Fibroblast of mammary gland (primary cell): ENCODE results near the gene OPHN1.

Source experiments
- DNase-seq: peaks from one replicate; pipeline ENCODE4 v3.0.0-alpha.2; 2010; ENCODE audit warnings: low read depth
- H3K4me3 ChIP-seq: 2 replicates; pipeline ENCODE4 v1.5.1; 2011; ENCODE audit warnings: low read depth, mild to moderate bottlenecking, low read length, moderate library complexity; ENCODE audit not compliant: control insufficient read depth
- TF ChIP-seq, protein P1 (sequence below): conservative IDR thresholded peaks from 2 replicates; pipeline ENCODE4 v1.5.1; 2011; ENCODE audit warnings: low read depth, low read length, inconsistent platforms; ENCODE audit not compliant: control insufficient read depth, insufficient read depth

OPHN1 gene

GRCh38 chrX:68193786-68194185 is 239.5 kb downstream of the OPHN1 start:
- TF ChIP-seq, protein P1, sequence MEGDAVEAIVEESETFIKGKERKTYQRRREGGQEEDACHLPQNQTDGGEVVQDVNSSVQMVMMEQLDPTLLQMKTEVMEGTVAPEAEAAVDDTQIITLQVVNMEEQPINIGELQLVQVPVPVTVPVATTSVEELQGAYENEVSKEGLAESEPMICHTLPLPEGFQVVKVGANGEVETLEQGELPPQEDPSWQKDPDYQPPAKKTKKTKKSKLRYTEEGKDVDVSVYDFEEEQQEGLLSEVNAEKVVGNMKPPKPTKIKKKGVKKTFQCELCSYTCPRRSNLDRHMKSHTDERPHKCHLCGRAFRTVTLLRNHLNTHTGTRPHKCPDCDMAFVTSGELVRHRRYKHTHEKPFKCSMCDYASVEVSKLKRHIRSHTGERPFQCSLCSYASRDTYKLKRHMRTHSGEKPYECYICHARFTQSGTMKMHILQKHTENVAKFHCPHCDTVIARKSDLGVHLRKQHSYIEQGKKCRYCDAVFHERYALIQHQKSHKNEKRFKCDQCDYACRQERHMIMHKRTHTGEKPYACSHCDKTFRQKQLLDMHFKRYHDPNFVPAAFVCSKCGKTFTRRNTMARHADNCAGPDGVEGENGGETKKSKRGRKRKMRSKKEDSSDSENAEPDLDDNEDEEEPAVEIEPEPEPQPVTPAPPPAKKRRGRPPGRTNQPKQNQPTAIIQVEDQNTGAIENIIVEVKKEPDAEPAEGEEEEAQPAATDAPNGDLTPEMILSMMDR, result no peak
- H3K4me3 ChIP-seq, result no peak overlapping the region
- no peak for DNase-seq

- no peak for DNase-seq
- TF ChIP-seq, protein P1, result no peak
- H3K4me3 ChIP-seq, result no peak overlapping the region
Measured at GRCh38 chrX:68193234-68193633, 240.1 kb downstream of the OPHN1 start.

DNA sequence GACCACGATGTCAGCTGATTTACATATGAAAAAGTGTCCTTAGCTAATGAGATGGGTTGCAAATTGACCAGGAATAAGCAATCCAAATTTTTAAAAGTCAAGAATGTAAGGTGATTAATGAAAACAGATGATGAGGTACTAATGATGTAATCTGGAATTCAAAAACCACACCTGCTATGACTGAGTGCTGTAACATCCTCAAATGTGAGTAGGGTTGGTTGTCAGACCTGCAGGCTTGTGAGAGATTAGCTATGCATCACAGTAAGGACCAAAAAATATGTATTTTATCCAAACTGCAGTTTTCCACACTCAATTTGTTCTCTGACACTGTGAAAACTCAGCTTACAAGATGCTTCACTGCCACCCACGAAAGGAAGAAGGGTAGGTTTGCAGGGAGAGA is 242.5 kb downstream of the OPHN1 start:
- TF ChIP-seq, protein P1, result no peak
- no peak for DNase-seq
- no peak overlapping the region for H3K4me3 ChIP-seq

GRCh38 chrX:68186552-68187262 is 246.6 kb downstream of the OPHN1 start:
- DNase-seq, result peak; percentile 46
- H3K4me3 ChIP-seq, result no peak overlapping the region
- TF ChIP-seq, protein P1, result no peak

DNA sequence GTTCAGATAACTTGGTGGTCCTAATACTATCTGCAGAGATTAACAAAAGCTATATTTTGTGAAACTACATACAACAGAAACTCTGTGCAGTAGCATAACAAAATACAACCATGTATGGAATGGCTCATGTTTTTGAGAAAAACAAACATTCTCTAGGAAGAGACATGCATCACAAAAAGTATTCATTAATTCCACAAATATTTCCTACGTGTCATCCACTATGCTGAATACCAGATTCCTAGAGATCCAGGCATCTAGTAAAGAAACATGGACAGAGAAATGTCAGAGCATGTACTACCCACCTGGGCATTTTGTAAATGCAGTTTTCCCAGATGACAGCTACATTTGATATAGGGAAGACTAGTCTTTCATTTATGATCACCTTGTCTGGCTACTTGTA is 248.1 kb downstream of the OPHN1 start:
- no peak overlapping the region for H3K4me3 ChIP-seq
- no peak for DNase-seq
- TF ChIP-seq, protein P1, result no peak

GRCh38 chrX:68183612-68184214 is 249.6 kb downstream of the OPHN1 start:
- TF ChIP-seq, protein P1, result peak; percentile 65
- peak; percentile 57 for DNase-seq
- H3K4me3 ChIP-seq, result no peak overlapping the region

DNA sequence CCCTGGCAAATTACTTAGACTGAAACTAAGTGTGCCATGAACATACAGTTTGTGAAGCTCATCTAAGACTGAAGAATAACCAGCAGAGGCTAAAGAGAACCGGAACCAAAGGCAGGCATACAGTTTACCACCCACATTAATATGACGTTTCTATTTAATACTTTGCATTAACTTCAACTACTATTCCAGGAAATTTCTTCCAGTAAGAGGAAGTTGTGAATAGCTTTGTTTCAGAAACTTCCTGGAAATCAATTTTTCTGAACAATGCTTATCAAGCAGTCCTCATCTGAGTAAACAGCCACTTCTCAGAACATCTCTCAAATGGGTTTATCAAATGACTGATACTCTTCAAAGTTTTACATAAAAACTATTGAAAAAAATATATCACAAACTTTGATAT is 252.7 kb downstream of the OPHN1 start:
- H3K4me3 ChIP-seq, result no peak overlapping the region
- TF ChIP-seq, protein P1, result no peak
- no peak for DNase-seq
